Stimulated activated CD4-positive, alpha-beta T cell treated with anti-CD3 and anti-CD28 coated beads, Interleukin-12 subunit alpha, Interleukin-12 subunit beta, amount 100 ng/mL, for 24 hours (primary cell): ENCODE data around the gene C1orf50.
A peak's percentile ranks its signal among the peaks of the same experiment; 100 is the strongest.
"Not testable (repeated sequence)": the region's sequence is repeated elsewhere in the genome, so short reads cannot be mapped to it uniquely, and the experiment has no call there.

Source experiments
- DNase-seq, 2 experiments: peaks; one replicate each; pipeline ENCODE4 v3.0.0-alpha.2; 2020; ENCODE audit warnings: low read depth in 2 of 2

Gene C1orf50

DNA sequence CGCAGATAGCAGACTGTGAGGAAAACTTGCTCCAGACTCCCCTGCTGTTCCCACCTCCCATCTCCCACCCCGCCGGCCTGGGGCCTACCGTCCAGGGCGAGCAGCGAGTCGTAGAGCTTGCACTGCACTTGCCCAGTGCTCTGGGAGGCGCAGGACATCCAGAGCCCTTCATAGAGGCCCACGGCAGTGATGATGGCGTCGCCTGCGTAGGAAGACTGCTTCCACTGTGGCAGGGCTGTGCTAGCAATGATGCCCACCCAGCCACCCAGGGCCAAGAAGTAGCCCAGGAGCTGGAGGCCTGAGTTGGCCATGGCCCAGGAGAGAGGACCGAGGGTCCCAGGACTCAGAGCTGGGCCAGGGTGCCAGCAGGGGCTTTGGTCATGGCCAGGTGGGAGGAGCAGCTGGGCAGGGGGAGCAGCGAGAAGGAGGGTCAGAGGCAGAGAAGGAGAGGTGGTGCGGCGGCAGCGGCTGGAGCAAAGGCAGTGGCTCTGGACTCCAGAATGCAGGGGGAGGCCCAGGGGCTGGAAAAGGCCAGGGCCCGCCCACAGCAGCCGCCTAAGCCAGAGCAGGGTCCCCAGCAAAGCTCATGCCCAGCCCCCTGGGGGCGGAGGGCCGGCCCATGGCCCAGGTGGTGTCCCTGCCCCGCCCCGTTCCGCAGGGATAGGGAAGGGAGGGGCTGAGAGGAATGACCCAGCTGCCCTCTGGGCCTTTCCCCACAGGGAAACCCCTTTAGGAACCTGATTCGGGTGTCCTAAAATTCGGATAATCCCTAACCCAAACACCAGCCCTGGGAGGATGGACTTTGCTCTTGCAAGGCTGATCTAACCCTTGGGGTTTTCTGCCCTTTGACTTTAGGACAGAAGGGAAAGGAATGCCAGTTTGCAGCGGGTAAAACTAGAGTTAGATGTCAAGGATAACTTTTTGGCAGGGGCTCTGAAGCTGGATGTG is 27.0 kb upstream of the C1orf50 start, which contains the start of gene CLDN19:
Gene CLDN19 (minus strand): TSS at position 484 of the 948 bp plus-strand sequence. CDS start 173 bp downstream, at position 311.
- no peak for DNase-seq

DNA sequence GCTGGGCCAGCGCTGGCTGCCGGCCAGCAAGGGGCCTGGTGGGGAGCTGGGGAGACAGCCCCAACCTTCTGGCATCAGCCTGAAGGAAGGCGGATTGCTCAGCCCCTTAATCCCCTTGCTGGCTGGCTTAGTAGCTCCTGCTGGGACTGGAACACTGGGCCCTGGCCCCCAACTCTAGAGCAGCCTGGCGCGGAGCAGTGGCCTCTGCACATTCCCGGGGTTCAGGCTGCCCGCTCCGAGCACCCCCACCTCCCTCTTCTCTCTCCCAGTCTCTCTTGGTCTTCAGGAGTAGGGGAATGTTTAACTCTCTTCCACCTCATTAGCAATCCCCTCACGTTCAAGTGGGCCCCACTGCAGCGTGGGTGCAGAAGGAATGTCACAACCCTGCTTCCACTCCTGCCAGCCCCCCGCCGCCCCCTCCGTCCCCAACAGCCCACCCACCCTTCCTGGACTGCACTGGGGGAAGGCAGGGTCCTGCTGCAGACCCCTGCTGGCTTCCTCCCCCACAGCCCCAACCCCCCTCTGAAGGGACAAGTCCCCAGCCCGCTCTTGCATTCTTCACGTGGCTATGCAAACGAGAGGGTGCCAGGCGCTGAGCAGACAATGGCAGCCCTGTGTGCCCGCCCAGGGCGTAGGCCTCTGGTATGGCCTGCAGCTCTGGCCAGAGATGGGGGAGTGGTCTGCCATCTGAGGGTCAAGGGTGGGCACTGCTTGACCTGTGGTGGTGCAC is 26.0 kb upstream of the C1orf50 start:
- DNase-seq: no peak

DNA sequence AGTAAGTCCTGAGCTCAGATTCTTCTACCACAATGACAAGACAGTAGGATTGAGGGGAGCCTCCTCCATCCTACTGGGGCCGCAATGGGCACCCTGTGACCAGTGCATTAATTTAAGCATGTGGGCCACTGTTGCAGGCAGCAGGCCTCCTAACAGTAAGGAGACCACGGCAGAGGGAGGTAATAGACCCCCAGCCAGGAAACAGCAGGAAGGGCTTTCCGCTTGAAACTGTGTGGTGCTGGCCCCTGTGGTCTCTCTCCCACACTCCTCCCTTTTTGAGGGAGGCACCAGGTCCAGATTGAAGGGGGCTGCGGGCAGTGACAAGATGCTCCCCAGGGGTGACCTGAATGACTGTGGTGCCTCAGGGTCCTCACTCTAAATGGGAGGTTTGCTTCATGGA is 25.3 kb upstream of the C1orf50 start:
- no peak for DNase-seq

DNA sequence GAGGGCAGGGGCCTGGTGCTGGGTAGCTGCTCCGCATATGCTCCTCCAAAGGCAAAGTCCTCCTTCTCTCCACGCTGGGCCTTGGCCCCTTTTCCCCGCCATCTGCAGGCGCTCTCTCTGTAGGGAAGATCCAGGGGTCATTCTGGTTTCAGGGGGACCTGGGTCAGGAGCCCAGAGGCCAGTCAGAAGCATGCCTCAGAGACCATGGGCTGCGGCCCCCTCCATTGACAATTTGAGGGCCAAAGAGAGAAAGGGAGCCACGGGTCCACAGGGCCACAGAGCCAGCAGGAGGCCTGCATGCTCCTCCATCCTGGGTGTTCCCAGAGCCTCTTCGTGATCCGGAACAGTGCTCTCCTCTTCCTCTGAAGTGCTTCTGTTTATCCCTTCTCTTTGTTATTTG is 24.9 kb upstream of the C1orf50 start:
- DNase-seq: no peak

DNA sequence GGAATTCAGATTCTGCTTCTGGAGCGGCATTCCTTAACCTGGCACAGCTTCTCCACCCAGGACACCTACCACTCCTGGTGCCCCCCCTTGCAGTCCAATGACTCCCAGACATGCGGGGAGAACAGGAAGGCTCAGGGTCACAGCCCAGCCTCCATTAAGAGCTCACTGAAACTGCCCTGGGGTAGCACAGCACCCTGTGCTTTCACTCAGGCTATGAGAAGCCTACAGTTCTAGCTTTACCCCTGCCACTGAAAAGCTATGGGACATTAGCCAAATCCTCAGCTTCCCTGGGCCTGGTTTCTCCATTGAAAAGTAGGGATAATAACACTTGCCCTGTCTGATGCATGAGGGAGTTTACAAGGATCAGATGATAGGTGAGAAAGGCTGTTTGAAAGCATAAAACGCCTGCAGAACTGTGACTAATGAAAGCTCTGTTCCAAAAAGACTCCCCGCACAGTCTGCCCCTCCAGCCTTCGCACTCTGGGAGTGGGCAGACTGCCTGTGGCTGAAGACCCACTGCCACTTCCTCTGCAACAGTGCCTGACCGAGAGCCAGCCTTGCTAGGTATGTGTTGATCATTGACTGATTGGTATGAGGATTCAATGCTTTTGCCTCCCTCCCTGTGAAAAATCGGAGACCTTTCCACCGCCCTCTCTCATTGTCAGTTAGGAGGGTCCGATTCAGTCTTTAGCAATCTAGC is 24.3 kb upstream of the C1orf50 start:
- DNase-seq: no peak

DNA sequence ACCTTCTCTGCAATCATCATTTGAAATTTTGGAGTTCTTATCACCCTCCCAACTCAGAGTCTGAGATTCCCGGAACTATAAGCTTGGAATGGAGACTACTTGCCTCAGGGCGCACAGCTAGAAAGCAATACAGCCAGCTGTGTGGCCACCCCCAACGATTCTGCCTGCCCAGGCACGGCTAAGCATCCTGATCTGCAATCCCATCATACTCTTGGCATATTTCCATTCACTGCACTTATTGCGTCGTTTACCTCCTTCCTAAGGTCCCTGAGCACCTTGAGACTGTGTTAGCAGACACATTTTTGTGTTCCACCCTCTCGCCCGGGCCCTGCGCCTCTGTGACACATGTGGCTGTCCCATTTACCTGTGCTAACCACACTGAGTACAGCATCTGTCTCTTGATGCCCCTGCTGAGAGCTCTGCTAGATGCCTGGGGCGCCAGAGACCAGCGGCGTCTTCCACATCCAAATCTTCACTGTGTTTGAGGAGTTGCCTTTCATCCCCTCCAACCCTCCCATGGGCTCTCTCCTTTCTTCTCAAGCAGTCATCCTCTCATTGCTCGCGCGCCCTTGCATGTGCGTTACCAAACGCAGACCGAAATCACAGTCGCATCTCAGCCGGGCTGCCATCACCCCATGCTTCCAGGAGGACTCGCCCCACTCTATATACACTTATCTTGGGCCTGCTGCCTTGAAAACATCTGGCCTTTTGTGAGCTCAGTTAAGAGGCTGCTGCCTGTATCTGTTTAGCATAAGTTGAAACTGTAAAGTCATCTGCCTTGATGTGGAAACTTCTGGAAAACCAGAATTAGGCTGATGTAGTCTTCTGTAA is 23.5 kb upstream of the C1orf50 start:
- DNase-seq: no peak

DNA sequence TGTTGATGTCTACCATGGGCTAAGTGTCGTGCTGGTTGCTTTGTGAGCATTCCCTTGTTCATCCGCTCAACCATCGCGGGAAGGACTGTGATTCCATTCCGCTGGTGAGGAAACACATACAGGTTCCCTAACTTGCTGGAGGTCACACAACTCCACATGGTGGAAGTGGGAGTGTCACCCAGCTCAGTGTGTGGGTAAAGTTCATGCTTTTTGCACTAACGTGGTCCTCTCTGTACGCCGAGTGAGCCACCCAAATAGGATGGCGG is 23.0 kb upstream of the C1orf50 start:
- no peak for DNase-seq

DNA sequence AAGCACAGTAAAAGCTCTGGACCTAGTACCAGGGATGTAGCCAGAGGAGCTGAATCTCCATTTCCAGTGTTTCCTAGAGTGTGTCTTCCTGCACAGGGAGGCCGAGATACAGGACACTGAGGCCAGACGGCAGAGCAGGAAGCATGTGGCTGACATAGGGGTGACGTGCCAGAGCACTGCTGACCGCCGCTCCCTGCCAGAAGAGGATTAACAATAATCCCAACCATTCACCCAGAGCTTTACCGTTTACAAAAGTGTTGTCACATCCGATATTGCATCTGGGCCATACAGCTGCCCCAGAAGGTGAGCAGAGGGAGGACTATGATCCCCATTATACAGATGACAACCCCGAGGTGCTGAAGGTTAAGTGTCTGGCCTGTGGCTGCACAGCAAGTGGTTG is 21.2 kb upstream of the C1orf50 start:
- no peak for DNase-seq

DNA sequence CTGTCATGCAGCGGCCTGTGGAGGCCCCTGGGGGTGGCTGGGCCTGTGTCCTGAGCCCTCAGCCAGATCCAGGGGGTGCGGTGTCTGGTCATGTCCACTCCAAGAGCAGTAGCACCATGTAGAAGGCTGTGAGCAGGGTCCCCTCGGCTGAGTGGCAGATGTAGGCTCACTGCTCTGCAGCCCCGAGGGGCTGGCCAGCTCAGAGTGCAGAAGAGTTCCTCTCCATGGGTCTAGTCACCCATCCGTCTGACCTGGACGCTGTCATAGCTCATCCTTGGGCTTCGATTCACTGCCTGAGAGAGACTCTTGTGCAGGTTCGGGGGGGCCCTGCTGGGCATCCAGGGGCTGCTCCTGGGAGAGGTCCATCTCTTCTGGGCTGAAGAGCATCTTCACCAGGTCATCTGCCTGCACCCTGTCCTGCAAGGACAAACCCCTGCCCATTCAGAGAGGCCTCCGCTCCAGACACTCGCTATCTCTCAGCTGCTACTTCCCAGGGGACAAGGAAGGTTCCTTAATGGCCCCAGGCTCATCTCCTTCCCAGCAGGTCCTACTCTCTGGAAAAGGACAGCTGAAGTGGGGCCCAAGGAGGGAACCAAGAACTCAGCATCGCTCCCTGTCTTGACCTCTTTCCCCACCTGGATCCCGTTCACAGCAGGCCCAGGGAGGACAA is 20.5 kb upstream of the C1orf50 start:
- no peak for DNase-seq

DNA sequence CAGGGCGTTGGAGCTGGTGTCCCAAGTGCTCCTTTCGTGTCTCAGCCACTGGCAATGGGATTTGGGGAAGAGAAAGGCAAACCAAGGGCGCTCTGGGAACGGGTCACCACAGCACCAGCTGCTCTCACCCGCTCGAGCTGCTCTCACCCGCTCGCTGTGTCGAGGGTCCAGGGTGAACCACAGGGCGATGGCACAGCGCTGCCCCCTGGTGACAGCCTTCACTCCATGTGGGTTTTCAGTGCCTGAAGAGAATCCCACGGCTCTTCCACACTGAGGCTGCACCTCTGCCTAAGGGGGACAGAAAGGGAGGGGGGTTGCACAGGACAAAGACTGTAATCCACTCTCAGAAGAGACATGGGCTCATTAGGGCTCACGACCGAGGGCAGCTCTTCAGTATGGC is 19.9 kb upstream of the C1orf50 start:
- DNase-seq: peak in 1 of 2 experiments; percentile 26

DNA sequence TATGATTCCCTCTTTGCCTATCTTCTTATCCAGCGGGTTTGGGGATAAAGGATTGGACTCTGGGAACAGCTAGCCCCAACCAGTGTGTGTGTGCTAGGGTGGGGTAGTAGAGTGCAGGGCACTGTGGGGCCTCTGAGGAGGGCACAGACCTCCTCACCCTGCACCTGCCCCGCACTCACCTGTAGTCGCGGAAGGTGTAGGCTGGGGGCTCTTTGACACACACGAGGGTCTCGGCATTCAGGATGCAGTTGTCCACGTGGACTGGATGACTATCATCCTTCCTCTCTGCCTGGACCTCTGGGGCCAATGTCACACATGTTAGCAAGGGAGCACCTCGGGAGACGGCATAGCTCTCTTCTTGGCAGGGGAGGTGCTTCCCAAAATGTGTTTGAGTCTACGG is 19.0 kb upstream of the C1orf50 start:
- no peak for DNase-seq

DNA sequence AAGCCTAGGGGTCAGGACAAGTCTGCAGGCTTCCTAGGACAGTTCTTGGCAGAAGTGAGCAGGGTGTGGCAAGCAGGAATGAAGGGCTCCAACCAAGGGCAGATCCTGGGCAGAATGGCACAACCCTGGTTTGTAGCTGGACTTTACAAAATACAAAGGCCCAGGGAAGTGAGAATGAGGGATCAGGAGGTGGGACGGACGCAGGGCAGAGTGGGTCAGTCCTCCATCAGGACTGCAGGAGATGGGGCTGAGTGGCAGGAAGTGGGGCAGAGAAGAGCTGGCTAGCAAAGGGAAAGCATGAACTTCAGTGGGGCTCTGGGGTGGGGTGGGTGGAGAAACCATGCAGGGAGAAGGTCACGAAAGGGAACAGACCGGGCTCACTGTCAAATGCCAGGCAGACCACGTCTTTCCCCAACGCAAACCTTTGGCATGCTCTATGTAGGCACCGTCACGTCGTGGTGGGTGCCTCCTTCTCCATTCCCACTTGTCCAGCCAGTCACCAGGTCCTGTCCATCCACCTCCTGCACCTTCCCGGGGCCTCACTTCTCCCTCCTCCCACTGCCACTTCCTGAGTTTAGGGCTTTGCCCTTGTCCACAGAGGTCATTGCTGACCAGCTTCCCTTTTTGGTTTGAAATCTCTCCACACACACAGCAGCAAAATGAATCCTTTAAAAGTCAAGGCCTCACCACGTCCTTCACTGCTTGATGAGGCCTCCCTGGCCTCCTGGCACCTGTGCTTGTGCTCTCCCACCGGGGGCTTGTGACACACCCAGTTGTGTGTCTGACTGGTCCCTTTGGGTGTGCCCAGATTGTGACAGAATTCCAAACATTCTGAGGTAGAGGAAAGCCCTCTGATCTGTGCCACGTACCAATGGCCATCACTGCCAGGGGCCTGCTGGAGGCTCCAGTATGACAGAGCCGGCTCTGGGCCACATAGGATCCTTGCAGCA is 18.3 kb upstream of the C1orf50 start:
- no peak for DNase-seq

DNA sequence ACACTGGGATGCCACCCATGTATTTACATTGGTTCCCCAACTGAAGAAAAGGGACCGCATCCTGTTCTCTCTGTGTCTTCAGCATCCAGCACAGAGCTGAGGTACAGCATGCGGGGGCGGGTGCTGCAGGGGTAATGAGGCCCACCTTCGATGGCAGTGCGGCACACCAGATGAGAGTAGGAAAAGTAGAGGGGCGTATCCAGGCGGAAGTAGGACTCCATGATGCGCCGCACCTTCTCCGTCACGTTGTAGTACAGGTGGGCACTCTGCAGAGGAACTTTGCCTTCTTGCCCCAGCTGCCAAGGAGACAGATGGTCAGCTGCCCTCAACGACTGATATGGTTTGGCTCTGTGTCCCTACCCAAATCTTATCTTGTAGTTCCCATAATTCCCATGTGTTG is 17.0 kb upstream of the C1orf50 start:
- no peak for DNase-seq

DNA sequence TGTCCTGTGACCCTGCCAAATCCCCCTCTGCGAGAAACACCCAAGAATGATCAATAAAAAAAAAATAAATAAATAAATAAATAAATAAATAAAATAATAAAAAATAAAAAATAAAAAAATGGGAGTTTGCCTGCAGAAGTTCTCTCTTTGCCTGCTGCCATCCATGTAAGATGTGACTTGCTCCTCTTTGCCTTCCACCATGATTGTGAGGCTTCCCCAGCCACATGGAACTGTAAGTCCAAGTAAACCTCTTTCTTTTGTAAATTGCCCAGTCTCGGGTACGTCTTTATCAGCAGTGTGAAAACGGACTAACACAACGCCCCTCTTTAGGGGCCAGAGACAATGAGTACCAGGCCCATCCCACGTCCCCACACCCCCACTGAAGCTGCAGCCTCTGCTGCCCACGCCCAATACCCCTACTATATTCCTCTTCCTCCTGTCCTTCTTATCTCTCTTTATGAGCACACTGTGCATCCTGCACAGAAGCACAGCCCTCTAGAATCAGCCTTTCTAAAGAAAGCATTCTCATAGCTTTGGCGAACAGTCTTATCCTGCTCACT is 15.5 kb upstream of the C1orf50 start:
- DNase-seq: not testable (repeated sequence)

DNA sequence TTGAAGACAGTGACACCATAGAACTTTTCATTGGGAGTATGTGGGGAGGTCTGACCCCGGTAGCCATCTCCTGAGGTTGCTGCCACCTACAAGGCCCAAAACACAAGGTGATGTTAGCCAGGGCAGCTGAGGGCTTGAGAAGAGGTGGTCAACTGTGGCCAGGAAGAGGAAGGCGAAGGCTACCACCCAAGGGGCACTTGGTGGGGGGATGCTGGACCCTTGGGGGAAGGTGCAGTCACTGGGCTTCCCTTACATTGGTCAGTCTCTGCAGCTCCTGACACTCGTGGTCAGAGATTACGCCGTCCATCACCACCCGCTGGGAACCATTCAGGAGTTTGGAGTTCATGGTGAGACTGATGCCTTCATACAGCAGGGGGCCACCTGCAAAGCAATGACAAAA is 14.8 kb upstream of the C1orf50 start:
- DNase-seq: no peak

DNA sequence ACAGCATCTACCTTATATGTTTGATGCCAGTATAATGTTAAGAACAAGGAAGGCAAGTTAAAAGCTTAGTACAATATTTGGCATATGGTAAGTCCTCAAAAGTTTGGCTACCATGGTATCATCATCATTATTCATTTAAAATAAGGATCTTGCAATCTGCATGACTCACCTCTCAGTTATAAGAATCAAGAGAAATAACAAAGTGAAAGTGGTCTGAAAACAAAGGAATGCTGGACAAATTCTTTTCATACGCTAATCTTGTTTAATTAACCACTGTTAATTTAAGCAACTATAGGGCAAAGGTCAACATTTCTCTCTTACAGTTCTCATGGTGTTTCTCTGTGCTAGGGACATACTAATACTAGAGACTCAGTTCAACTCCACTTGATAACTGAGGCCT is 14.0 kb upstream of the C1orf50 start:
- no peak for DNase-seq

DNA sequence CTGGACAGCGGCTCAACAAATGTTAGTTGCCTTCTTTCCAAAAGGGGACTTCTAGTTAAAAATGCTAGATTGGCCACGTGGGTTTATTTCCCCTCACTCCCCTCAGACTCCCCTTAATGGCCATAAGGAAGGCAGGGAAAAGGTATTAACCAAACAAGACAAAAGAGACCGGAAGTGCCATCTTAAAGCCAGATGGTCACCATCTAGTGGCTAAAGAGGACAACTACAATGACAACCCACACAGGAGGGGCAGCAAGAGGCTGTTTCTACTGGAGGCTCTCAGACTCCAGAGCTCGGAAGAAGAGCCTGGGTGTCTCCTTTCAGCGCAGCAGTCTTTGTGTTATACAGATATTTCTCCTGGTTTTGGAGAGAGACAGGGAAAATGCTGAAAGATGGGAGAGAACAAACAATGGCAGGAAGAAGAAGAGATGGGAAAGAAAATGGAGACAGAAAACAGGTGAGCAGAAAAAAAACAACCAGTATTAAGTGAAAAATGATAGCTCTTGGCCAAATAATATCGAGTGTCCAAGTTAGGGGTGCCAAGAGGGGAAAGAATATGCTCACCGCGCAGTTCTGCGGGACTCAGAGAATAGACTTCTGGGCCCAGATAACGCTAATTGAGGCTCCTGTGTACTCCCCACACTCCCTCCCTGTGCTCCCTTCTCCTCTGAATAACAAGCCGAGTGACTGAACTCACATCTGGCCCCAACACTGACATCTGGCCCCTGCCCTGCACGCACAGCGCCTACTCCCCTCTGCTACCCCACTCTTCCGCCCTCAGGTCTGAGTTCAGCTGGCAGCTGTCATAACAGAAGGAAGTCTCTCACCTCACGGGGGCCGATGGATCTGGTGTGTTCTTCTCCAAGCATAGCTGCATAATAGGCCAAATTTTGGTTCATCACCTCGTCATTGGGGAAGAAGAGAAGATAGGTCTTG is 9.8 kb upstream of the C1orf50 start:
- no peak for DNase-seq

DNA sequence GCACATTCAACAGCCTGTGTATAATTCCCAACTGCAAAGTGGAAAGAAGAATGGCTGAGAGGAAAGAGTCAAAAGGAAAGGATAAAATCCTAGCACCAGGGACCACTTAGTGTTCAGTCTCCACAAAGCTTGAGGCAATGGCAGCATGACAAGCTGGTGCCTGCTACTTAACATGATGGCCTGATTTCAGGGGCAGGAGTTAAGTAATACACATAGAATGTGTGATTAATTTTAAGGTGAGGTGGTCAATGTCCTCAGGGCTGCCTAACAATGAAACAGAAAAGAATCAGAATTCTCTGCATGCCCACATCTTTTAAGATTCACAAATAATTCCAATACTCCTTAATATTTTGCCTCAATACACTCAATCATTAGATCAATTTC is 9.2 kb upstream of the C1orf50 start:
- DNase-seq: no peak

DNA sequence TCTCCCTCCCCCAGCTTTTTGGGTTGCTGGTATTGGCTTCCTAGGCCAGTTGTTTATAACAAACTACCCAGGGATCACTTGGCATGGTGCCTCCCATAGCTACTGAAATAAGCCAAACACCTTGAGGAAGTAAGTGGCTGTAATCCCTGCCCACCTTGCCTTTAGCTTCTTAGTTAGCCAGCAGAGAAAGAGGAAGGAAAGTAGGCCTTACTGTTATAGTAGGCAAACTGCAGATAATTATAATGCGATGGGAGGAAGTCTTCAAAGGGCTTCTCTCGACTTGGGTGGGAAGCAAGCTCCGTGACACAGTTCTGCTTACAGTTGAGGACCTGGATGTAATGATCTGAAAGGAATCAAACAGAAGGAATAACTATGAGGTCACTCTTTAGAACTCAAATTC is 8.4 kb upstream of the C1orf50 start:
- DNase-seq: no peak
